ENCODE measurements around the gene LINGO4.
A peak's percentile ranks its signal among the peaks of the same experiment; 100 is the strongest.
"Not testable (repeated sequence)": the region's sequence is repeated elsewhere in the genome, so short reads cannot be mapped to it uniquely, and the experiment has no call there.

Gene LINGO4

GRCh38 chr1:151780736-151781135 is 24.5 kb downstream of the LINGO4 start:
- DNase-seq, result not testable (repeated sequence)

GRCh38 chr1:151779852-151780251 is 25.4 kb downstream of the LINGO4 start:
- DNase-seq, result no peak

GRCh38 chr1:151777317-151777716 is 27.9 kb downstream of the LINGO4 start:
- DNase-seq, result no peak

GRCh38 chr1:151776665-151777062 is 28.6 kb downstream of the LINGO4 start:
- no peak for DNase-seq

GRCh38 chr1:151775894-151776664 is 29.1 kb downstream of the LINGO4 start:
- DNase-seq, result no peak

- DNase-seq, result no peak
Observed at GRCh38 chr1:151774256-151774922, 30.8 kb downstream of the LINGO4 start.

- no peak for DNase-seq
Observed at GRCh38 chr1:151773702-151774101, 31.5 kb downstream of the LINGO4 start.

- not testable (repeated sequence) for DNase-seq
Observed at GRCh38 chr1:151769270-151769669, 35.9 kb downstream of the LINGO4 start.

GRCh38 chr1:151768351-151769066 is 36.7 kb downstream of the LINGO4 start:
- DNase-seq, result not testable (repeated sequence)

GRCh38 chr1:151763990-151764389 is 41.2 kb downstream of the LINGO4 start:
- no peak for DNase-seq

- peak; percentile 84 to 99 for DNase-seq
Observed at GRCh38 chr1:151762941-151763921, 42.0 kb downstream of the LINGO4 start, which contains the start of gene MRPL9. TSS of gene MRPL9 (minus strand) at chr1:151763496. CDS start at chr1:151763479, 17 bp downstream.

- DNase-seq, result no peak
Observed at GRCh38 chr1:151760597-151761385, 44.4 kb downstream of the LINGO4 start.

GRCh38 chr1:151759241-151759640 is 46.0 kb downstream of the LINGO4 start:
- DNase-seq, result no peak

GRCh38 chr1:151756291-151756690 is 48.9 kb downstream of the LINGO4 start:
- DNase-seq, result no peak
